Gastroesophageal sphincter (tissue), 3 donors: Measurements from ENCODE around the gene ENO2.

Source experiments
- EP300 ChIP-seq: sonication (generic); formaldehyde crosslinking; IDR thresholded peaks from one replicate; pipeline ENCODE4 v1.6.1; 2017; ENCODE audit warnings: antibody characterized with exemption, mild to moderate bottlenecking
- POLR2A ChIP-seq, 2 donors: fragments of 450-650 bp; IDR thresholded peaks; one replicate each; pipeline ENCODE4 v1.6.1; 2017; ENCODE audit warnings: antibody characterized with exemption in 2 of 2, mild to moderate bottlenecking in 2 of 2, moderate library complexity in 1 of 2
- POLR2AphosphoS5 ChIP-seq: sonication (generic); formaldehyde crosslinking; IDR thresholded peaks from one replicate; pipeline ENCODE4 v1.6.1; 2017; ENCODE audit warnings: antibody characterized with exemption
- TF ChIP-seq, protein P1 (sequence below), 4 experiments: fragments of 200-600 bp in 2 of 4; fragments of 450-650 bp in 2 of 4; sonication (generic) in 1 of 4; IDR thresholded peaks; one replicate each; pipeline ENCODE4 v1.5.1; 2017 to 2019; ENCODE audit warnings: antibody characterized with exemption in 4 of 4, mild to moderate bottlenecking in 2 of 4, moderate library complexity in 2 of 4

DNA sequence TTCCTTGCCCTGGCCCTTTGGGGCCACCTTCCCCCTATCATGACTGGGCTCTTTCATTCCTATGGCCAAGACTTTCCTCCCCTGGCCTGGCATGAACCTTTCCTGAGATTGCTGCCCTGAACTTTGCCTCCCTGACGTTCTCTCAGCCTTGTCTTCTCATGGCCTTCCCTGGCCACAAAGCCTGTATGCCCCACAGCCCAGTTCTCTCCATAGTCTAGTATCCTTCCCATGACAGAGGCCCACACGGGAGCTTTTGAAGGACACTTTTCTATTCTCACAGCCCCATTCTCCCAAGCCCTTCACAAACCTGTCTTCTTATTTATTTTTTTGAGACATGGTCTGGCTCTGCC, 24.8 kb downstream of the ENO2 start:
- TF ChIP-seq POLR2A (IDR thresholded peaks at IDR 0.05), result no peak
- TF ChIP-seq, protein P1, sequence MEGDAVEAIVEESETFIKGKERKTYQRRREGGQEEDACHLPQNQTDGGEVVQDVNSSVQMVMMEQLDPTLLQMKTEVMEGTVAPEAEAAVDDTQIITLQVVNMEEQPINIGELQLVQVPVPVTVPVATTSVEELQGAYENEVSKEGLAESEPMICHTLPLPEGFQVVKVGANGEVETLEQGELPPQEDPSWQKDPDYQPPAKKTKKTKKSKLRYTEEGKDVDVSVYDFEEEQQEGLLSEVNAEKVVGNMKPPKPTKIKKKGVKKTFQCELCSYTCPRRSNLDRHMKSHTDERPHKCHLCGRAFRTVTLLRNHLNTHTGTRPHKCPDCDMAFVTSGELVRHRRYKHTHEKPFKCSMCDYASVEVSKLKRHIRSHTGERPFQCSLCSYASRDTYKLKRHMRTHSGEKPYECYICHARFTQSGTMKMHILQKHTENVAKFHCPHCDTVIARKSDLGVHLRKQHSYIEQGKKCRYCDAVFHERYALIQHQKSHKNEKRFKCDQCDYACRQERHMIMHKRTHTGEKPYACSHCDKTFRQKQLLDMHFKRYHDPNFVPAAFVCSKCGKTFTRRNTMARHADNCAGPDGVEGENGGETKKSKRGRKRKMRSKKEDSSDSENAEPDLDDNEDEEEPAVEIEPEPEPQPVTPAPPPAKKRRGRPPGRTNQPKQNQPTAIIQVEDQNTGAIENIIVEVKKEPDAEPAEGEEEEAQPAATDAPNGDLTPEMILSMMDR (IDR thresholded peaks at IDR 0.05), result no peak
- TF ChIP-seq EP300, result no peak
- TF ChIP-seq POLR2AphosphoS5, result no peak
